Gastroesophageal sphincter (tissue), 3 donors: Measurements from ENCODE around the gene HDAC6.

ENCODE experiments used
- POLR2A ChIP-seq, 2 donors: fragments of 450-650 bp; IDR thresholded peaks; one replicate each; pipeline ENCODE4 v1.6.1; 2017; ENCODE audit warnings: antibody characterized with exemption in 2 of 2, mild to moderate bottlenecking in 2 of 2, moderate library complexity in 1 of 2
- TF ChIP-seq, protein P1 (sequence below), 4 experiments: fragments of 200-600 bp in 2 of 4; fragments of 450-650 bp in 2 of 4; sonication (generic) in 1 of 4; IDR thresholded peaks; one replicate each; pipeline ENCODE4 v1.5.1; 2017 to 2019; ENCODE audit warnings: antibody characterized with exemption in 4 of 4, mild to moderate bottlenecking in 2 of 4, moderate library complexity in 2 of 4

DNA sequence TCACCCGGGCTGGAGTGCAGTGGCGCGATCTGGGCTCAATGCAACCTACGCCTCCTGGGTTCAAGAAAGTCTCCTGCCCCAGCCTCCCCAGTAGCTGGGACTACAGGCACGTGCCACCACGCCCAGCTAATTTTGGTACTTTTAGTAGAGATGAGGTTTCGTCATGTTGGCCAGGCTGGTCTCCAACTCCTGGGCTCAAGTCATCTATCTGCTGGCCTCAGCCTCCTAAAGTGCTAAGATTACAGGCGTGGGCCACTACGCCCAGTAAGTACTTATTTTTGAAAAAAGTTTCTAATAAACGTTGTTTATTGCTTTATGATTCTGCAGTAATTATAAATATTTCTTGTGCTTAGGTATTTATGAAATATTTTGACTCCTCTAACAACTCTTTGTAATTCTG lies 37.8 kb downstream of the HDAC6 start:
- TF ChIP-seq, protein P1, sequence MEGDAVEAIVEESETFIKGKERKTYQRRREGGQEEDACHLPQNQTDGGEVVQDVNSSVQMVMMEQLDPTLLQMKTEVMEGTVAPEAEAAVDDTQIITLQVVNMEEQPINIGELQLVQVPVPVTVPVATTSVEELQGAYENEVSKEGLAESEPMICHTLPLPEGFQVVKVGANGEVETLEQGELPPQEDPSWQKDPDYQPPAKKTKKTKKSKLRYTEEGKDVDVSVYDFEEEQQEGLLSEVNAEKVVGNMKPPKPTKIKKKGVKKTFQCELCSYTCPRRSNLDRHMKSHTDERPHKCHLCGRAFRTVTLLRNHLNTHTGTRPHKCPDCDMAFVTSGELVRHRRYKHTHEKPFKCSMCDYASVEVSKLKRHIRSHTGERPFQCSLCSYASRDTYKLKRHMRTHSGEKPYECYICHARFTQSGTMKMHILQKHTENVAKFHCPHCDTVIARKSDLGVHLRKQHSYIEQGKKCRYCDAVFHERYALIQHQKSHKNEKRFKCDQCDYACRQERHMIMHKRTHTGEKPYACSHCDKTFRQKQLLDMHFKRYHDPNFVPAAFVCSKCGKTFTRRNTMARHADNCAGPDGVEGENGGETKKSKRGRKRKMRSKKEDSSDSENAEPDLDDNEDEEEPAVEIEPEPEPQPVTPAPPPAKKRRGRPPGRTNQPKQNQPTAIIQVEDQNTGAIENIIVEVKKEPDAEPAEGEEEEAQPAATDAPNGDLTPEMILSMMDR (IDR thresholded peaks at IDR 0.05): no peak
- TF ChIP-seq POLR2A (IDR thresholded peaks at IDR 0.05): no peak
